Activated T-cell treated with anti-CD3 and anti-CD28 coated beads for 24 hours (primary cell): Measurements from ENCODE around the gene MARCHF7.
"Not testable (repeated sequence)": the region's sequence is repeated elsewhere in the genome, so short reads cannot be mapped to it uniquely, and the experiment has no call there.

ENCODE experiments used
- DNase-seq: peaks from one replicate; pipeline ENCODE4 v3.0.0-alpha.2; 2020; ENCODE audit warnings: low read depth

Gene MARCHF7

DNA sequence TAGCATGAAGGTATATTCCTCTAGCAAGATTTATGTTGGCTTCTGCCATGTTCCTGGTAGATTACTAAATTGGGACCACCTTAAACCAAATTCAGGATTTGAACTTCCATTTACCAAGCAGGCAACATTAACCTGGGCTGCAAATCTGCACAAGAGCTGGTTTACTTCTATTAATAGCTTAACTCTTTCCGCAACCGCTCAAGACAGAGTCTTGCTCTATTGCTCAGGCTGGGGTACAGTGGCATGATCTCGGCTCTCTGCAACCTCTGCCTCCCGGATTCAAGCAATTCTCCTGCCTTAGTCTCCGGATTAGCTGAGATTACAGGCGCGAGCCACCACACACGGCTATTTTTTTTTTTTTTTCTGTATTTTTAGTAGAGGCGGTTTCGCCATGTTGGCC is 8.4 kb downstream of the MARCHF7 start:
- no peak for DNase-seq

DNA sequence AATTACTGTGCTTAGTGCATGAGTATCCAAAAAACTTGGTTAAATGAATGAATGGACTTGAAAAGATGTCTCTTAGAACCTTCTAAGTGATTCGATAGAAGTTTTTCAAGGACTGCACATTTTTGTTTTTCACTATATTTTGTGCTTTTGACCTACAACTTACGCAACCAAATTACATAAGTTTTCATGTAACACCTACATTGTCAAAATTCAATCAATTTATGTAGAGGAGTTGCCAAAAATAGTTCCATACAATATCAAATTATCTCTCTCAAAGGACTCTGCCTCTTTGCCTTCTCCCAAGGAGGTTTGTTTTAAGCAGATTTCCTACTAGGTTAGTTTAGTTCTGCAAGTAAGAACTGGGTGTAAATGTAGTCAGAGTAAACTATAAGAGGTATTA is 10.3 kb downstream of the MARCHF7 start:
- DNase-seq: no peak

DNA sequence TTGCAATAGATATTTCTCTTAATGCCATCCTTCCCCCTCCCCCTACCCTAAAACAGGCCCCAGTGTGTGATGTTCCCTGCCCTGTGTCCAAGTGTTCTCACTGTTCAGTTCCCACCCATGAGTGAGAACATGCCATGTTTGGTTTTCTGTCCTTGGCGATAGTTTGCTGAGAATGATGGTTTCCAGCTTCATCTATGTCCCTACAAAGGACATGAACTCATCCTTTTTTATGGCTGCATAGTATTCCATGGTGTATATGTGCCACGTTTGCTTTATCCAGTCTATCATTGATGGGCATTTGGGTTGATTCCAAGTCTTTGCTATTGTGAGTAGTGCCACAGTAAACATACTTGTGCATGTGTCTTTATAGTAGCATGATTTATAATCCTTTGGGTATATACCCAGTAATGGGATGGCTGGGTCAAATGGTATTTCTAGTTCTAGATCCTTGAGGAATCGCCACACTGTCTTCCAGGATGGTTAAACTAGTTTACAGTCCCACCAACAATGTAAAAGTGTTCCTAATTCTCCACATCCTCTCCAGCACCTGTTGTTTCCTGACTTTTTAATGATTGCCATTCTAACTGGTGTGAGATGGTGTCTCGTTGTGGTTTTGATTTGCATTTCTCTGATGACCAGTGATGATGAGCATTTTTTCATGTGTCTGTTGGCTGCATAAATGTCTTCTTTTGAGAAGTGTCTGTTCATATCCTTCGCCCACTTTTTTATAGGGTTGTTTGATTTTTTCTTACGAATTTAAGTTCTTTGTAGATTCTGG is 12.7 kb downstream of the MARCHF7 start:
- DNase-seq: not testable (repeated sequence)

DNA sequence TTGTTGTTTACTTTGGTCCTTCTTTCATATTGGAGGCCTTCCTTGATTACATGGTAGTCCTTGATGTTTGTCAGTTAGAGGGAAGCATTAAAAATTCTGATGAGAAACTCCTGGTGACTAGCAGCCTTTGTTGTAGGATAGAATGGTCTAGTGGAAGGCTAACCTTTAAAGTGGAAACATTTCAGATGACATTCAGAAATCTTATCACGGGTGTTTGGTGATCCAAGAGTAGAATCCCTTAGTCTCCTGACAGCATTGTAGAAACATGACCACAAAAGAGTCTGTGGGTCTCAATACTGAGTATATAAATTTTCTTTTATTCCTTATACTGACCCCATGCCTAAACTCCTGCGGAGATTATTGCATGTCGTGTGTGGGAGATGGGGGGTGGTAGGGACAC is 13.4 kb downstream of the MARCHF7 start:
- no peak for DNase-seq

GRCh38 chr2:159728629-159729028 is 16.3 kb downstream of the MARCHF7 start:
- DNase-seq: no peak

GRCh38 chr2:159735648-159736047 is 23.3 kb downstream of the MARCHF7 start:
- DNase-seq: no peak

GRCh38 chr2:159736048-159736447 is 23.7 kb downstream of the MARCHF7 start:
- no peak for DNase-seq

- no peak for DNase-seq
Measured at GRCh38 chr2:159737292-159737916, 25.1 kb downstream of the MARCHF7 start.

- no peak for DNase-seq
Measured at GRCh38 chr2:159737917-159738296, 25.6 kb downstream of the MARCHF7 start.

DNA sequence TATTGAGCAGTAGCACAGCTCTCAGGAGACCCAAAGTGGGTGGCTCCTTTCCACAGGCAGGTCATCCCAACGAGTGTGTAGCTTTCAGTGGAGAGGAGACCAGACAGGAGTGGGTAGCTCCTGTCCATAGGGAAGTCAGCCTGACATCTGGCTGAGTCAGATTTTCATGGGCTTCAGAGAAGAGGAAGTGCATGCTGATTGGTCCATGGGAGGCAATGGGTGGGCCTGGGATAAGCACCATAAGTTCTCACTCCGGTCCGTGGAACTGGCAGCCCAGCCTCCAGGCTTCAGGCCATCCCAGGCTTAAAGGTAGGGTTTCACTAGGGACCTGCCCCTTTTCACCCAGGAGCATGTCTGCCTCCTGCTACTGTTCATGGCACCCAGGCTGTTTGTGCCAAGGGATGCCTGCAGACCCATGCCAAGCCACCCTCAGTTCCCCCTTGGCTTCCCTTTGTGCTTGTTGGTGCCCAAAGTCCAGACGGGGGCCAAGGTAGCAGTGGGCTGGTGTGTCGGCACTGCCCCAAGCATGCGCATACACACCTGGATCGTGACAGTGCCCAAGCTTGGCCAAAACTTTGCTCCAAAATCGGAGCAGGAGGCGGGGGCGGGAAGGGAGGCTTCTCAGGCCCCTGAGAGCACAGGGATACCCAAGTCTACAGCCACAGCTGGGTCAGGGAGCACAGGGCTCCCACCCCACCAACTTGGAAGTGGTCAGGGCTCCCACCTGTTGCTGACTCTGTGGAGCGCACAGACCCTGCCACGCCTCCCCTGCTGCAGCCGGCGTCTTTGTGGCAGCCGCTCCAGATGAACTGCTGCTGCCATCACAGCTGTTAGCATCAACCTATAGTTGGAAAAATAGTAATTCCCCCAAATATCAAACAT is 26.4 kb downstream of the MARCHF7 start:
- DNase-seq: no peak

DNA sequence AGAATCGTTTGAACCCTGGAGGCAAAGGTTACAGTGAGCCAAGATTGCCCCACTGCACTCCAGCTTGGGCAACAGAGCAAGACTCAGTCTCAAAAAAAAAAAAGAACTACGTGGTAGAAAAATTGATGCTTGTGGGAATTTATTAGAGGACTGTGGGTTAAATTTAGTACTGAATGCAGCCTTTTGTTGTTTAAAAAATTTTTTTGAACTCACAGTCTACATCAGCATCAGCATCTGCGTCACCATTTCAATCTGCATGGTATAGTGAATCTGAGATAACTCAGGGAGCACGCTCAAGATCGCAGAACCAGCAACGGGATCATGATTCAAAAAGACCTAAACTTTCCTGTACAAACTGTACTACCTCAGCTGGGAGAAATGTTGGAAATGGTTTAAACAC is 30.5 kb downstream of the MARCHF7 start:
- DNase-seq: no peak

GRCh38 chr2:159744363-159744762 is 32.1 kb downstream of the MARCHF7 start:
- DNase-seq: no peak

GRCh38 chr2:159745237-159745636 is 32.9 kb downstream of the MARCHF7 start:
- DNase-seq: not testable (repeated sequence)

- no peak for DNase-seq
Measured at GRCh38 chr2:159748089-159748488, 35.8 kb downstream of the MARCHF7 start.

DNA sequence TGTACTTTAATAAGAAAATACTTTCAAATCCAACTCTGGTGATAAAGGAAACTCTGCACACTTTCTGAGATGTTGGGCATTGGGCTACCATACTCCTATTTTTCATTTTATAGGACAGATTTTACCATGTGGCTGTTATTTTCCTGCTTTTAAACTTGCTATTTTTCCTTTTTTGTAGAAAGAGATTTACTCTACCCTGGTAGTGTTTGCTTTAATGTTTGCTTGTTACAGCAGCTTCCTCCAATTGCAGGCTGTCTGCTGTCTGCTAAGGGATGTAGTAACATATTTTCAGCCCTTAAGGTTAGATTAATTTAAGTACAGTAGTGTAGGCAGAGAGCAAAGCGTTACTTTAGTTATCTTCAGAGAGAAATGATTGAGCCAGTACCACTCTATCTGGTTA is 38.6 kb downstream of the MARCHF7 start:
- DNase-seq: no peak

DNA sequence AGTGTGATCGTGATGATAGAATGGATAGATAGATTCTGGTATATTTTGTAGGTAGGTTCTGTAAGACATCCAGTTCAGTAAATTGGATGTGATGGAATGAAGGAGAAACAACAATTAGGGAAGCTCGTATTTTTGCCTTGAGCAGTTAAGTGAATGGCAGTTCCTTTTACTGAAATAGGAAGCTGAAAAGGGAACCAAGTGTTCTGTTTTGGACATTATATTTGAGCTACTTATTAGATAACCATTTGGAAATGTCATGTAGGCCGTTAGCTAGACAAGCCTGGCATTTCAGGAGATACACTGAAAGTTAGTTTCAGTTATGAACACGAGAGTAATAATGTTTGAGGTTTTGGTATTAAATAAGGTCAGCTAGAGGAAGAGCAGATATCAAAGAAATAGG is 41.5 kb downstream of the MARCHF7 start:
- DNase-seq: no peak

GRCh38 chr2:159755014-159755413 is 42.7 kb downstream of the MARCHF7 start:
- DNase-seq: no peak

DNA sequence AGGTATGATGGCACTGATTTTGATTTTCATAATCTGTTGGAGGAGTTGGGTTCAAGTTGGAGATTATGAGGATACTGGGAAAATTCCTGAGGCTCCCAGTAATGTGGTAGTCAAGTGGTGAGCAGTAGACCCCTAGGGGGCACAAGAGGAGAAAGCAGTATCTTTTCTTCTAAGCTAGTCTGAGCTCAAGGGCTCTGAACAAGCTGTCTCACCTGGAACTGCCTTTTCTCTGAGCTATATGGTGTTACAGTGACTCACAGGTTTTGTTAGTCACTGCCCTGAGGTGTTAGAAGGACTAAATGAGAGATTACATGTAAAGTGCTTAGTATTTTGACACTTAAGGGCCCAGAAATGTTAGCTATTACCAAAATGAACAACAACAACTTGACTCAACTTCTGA is 43.5 kb downstream of the MARCHF7 start:
- peak; percentile 7 for DNase-seq

- DNase-seq: no peak
Measured at GRCh38 chr2:159758239-159758638, 45.9 kb downstream of the MARCHF7 start.

- DNase-seq: no peak
Measured at GRCh38 chr2:159758686-159759085, 46.4 kb downstream of the MARCHF7 start.

GRCh38 chr2:159759577-159759976 is 47.3 kb downstream of the MARCHF7 start:
- DNase-seq: no peak

DNA sequence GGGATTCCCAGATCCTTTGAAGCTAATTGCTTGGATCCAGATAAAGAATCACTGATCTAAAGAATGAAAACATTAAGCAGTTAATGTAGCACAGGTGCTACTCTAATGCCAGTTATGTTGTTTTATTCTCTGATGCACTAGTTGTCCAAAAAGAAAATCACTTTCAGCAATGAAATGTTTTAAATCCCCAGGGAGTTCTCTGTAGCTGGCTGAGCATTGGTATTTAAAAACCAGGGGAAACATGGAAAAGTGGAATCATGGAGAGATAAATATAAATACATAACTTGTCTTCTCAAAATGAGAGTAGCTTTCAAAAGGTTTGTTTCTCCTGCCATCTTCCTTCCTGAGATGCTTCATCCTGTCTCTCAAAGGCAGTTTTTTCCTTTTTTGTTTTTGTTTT is 48.0 kb downstream of the MARCHF7 start:
- DNase-seq: no peak

GRCh38 chr2:159762075-159762474 is 49.8 kb downstream of the MARCHF7 start:
- no peak for DNase-seq
